Posterior vena cava (tissue), 2 donors: ENCODE data around the gene IL31. TPM values are rescaled to one million over a fixed set of nuclear protein-coding genes. Genes with fewer than 3 reads are reported as not detected.

Experiments
- DNase-seq: peaks from one replicate; pipeline ENCODE4 v3.0.0-alpha.2; 2020; ENCODE audit warnings: low spot score
- intact Hi-C, 2 donors: fragments of 100-400 bp; cut with DNase I; formaldehyde crosslinking; loops; one replicate each; pipeline versions ENCODE4 v1.14.1 to v1.14.2; 2022 to 2023
- total RNA-seq, 2 donors: library from RNA; stranded (reverse); fragmentation: NEBNext Ultra II Directional; extraction: Animal tissue kit (Norgen Biotek cat#: 25700); gene quantifications; one replicate each; pipeline ENCODE4 v1.2.1, GENCODE V29; 2021
- donor health status: DM: yes; HTN: yes; CAD: no.
- donor health status: DM: yes; HTN: yes; CAD: no.

Gene IL31
- total RNA-seq, 2 donors from 2014 or later: not detected

- intact Hi-C loops: no loop called here
- no peak for DNase-seq
Observed at GRCh38 chr12:122138181-122138580, 35.8 kb downstream of the IL31 start.

DNA sequence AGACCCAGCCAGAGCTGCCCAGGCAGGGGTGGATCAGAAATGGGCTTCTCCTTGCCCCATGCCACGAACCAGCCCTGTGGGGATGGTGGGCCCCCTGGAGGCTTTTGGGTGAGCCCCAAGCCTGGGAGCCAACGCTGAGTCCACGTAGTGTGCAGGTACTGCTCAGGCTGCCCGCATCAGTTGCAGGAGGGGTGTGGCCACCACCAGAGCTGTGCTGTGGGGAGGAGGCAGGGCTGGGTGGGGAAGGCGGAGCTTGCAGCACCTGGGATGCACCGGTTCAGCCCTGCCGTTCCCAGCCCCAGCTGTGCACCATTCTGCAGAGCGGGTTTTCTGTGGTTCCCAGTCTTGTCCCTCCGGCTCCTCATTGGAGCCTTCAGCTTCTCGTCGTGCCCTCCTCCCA is 36.3 kb downstream of the IL31 start:
- DNase-seq: no peak

GRCh38 chr12:122137229-122137628 is 36.8 kb downstream of the IL31 start:
- DNase-seq: no peak
- intact Hi-C loops: no loop called here

More for the DNA sequence above, 36.3 kb downstream of the IL31 start:
- intact Hi-C loops: no loop called here

DNA sequence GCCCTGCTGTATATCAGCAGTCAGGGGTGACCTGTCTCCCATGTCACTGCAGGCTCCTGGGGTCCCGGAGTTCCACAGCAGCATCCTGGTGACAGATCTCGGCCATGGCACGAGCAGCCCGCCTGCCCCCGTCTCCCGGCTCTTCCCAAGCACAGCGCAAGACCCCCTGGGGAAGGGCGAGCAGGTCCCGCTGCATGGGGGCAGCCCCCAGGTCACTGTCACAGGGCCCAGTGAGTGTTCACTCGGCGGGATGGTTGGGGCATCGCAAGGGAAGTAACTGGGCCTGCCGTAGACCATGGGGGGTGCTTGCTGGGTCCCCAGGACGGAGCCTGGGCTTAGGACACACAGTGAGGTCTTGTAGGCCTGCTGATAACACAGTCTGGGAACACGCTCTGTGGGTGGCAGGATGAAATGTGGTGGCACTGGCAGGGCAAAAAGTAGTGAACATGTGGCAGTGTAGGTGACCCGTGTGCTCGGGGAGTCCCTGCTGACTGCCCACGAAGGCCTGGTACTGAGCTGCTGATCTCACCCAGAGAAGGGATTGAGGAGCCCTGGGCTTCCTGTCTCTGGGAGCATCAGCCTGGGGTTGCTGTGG is 38.5 kb downstream of the IL31 start:
- intact Hi-C loops: no loop called here
- no peak for DNase-seq

DNA sequence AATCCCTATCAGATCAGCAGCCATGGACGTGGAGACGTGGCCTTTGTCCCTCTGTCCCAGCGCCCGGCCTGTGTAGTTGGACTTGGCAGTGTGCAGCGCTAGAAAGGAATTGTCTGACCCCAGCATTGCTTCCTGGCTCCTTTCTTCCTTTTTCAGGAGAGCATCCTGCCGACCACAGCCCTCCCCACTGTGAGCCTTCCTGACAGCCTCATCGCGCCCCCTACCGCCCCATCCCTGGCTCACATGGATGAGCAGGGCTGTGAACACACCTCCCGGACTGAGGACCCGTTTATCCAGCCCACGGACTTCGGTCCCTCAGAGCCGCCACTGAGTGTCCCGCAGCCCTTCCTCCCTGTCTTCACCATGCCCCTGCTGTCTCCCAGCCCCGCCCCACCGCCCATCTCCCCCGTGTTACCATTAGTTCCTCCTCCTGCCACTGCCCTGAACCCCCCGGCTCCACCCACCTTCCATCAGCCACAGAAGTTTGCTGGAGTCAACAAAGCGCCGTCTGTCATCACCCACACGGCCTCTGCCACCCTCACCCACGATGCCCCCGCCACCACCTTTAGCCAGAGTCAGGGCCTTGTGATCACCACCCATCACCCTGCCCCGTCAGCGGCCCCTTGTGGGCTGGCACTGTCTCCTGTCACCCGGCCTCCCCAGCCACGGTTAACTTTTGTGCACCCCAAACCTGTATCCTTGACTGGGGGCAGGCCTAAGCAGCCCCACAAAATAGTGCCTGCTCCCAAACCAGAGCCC is 40.6 kb downstream of the IL31 start:
- intact Hi-C loops: no loop called here

GRCh38 chr12:122130150-122130549 is 43.9 kb downstream of the IL31 start:
- no peak for DNase-seq
- intact Hi-C loops: no loop called here

More for the DNA sequence above, 40.6 kb downstream of the IL31 start:
- DNase-seq: no peak

GRCh38 chr12:122129131-122129530 is 44.9 kb downstream of the IL31 start:
- no peak for DNase-seq
- intact Hi-C loops: loop anchor here in 1 of 2 donors (10.0 kb wide), 1 partner anchor 214 kb away; the partner anchor contains the start of gene CFAP251

- no peak for DNase-seq
- intact Hi-C loops: loop anchor here in 1 of 2 donors (10.0 kb wide), 1 partner anchor 214 kb away; the partner anchor contains the start of gene CFAP251
Observed at GRCh38 chr12:122128481-122128880, 45.5 kb downstream of the IL31 start.

DNA sequence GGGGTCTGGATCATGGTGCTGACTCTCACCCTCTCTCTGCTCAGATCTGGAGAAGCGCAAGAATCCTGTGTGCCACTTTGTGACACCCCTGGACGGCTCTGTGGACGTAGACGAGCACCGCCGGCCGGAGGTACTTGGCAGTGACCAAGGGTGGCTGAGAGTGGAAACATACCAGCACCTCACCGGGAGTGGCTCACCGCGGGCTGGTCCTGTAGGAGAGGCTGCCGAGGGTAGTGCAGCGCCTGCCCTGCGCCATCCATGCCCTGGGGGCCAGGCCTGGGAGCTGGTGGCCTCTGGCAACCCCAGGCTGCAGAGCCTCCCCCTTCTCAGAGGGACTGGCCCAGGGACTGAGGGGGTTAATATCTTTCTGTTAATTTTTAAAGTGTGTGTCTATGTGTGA is 46.2 kb downstream of the IL31 start:
- intact Hi-C loops: loop anchor here in 1 of 2 donors (10.0 kb wide), 1 partner anchor 213 kb away; the partner anchor contains the start of gene CFAP251

GRCh38 chr12:122126713-122127597 is 47.1 kb downstream of the IL31 start:
- intact Hi-C loops: loop anchor here in 1 of 2 donors (10.0 kb wide), 1 partner anchor 212 kb away; the partner anchor contains the start of gene CFAP251
- no peak for DNase-seq

More for the DNA sequence above, 46.2 kb downstream of the IL31 start:
- DNase-seq: no peak

DNA sequence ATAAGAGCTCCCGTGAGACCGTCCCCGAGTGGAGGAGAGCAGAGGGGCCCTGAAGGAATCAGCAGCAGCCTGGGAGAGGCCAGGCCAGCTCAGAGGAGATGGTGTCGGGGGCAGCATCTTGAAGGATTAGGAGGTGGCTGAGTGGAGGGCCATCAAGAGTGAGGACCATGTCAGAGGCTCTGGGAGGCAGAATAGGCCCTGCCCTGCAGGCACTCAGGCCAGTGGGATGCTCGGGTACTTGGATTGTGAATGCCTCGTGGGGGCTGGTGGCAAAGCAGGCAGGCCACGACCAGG is 47.7 kb downstream of the IL31 start:
- intact Hi-C loops: loop anchor here in 1 of 2 donors (10.0 kb wide), 1 partner anchor 211 kb away; the partner anchor contains the start of gene CFAP251
- DNase-seq: no peak

- intact Hi-C loops: loop anchor here in 1 of 2 donors (10.0 kb wide), 1 partner anchor 211 kb away; the partner anchor contains the start of gene CFAP251
- peak; percentile 79 for DNase-seq
Observed at GRCh38 chr12:122125452-122126341, 48.3 kb downstream of the IL31 start.

DNA sequence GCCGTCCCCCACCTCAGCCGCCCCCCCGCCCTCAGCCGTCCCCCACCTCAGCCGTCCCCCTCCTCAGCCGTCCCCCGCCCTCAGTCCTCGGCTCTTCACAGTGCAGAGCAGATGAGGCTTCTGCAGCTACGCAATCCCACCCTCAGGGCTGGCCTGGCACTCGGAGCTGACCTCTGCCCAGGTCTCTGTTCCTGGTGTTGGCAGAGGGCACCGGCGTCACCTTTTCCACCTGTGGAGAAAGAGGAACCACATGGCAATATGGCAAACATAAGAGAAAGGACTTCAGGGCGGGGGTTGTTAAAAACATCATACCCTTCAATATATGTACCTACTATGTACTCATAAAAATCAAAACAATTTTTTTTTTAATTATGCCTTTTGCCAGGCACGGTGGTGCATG is 49.7 kb downstream of the IL31 start:
- peak; percentile 26 for DNase-seq
- intact Hi-C loops: loop anchor here (1.0 to 10.0 kb wide), 2 partner anchors 70 to 210 kb away; partner anchors contain the start of gene CFAP251 (in 1 of the 2)

GRCh38 chr12:122123761-122124145 is 50.3 kb downstream of the IL31 start:
- DNase-seq: peak; percentile 26
- intact Hi-C loops: loop anchor here (1.0 to 10.0 kb wide), 3 partner anchors 69 to 209 kb away; partner anchors contain the start of gene CFAP251 (in 1 of the 2)

DNA sequence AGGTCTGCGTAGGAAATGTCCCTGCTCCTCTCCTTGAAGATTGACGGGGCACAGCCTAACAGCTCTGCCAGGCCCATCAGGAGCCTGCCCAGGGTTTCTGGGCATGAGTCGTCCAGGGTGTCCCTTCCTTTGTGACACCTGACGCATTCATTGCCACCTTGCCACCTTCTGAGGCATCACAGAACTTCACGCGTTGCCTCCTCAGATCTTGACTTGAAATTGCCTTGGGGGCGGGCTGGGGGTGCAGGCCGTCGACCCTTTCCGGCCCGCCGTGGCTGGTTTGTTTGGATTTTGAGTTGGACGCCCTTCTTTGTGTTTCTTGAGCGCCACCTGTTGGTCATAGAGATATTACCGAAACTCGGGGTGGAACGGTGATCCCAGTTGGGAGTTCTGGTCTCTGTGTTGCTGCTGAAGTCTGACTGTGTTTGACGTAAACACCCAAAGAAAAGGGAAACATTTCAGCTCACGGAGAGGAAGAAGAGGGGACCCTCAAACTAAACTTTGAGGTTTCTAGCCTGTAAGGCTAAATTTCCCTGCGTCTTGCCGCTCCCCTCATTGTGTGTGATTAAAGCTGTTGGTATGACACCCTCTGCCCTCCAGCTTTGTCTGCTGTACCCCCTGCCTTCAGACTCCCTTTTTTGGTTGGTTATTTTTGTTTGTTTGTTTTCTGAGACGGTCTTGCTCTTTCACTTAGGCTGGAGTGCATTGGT is 50.8 kb downstream of the IL31 start:
- DNase-seq: peak; percentile 84
- intact Hi-C loops: loop anchor here in 1 of 2 donors (2.0 to 10.0 kb wide), 2 partner anchors 68 to 208 kb away; partner anchors contain the start of gene CFAP251
